IMR-90 (cell line): Measurements from ENCODE around the gene PIGW. TPM values are rescaled to one million over a fixed set of nuclear protein-coding genes. Genes with fewer than 3 reads are reported as not detected.
A peak's percentile ranks its signal among the peaks of the same experiment; 100 is the strongest.

Source experiments
- ATAC-seq: fragments of 200-7000 bp; cut with Tn5 transposase; 2 replicates; pipeline ENCODE4 v1.9.1; 2020; ENCODE audit warnings: low read depth, mild to moderate bottlenecking, moderate library complexity
- BruUV-seq: library from RNA; stranded (reverse); fragments of 400-500 nt; replicated peaks from 2 replicates; lab custom pipeline; 2021; lab: Mats Ljungman, UMichigan
- CTCF ChIA-PET: fragments of 300-600 bp; formaldehyde crosslinking; extraction: SDS; loops from one replicate; lab custom pipeline; 2021; ENCODE audit warnings: antibody characterized with exemption; lab: Yijun Ruan, JAX
- POLR2A ChIA-PET: fragments of 300-600 bp; sonication (Branson Sonifier 250); formaldehyde crosslinking; loops from one replicate; lab custom pipeline; 2022; ENCODE audit warnings: antibody characterized with exemption; ENCODE audit not compliant: unreplicated experiment; lab: Charles Lee
- DNase-seq: peaks from one replicate; pipeline ENCODE4 v3.0.0; 2013
- H2AFZ ChIP-seq: replicated peaks from 2 replicates; pipeline ENCODE3; 2013; ENCODE audit warnings: low read length, mild to moderate bottlenecking; ENCODE audit not compliant: poor library complexity
- H2AK5ac ChIP-seq: 2 replicates; pipeline ENCODE4 v1.6.1; 2013; ENCODE audit warnings: low read depth, low read length, inconsistent platforms
- H2AK9ac ChIP-seq: replicated peaks from 2 replicates; pipeline ENCODE3; 2013; ENCODE audit warnings: mild to moderate bottlenecking, low read depth, low read length, moderate library complexity; ENCODE audit not compliant: poor library complexity
- H2BK120ac ChIP-seq: 2 replicates; pipeline ENCODE4 v1.6.1; 2013; ENCODE audit warnings: low read depth, low read length, inconsistent platforms
- H2BK15ac ChIP-seq: 3 replicates; pipeline ENCODE4 v1.6.1; 2013; ENCODE audit warnings: low read depth, low read length, inconsistent platforms
- H2BK20ac ChIP-seq: 2 replicates; pipeline ENCODE4 v1.6.1; 2013; ENCODE audit warnings: low read depth, mild to moderate bottlenecking, inconsistent platforms, low read length, moderate library complexity
- H2BK5ac ChIP-seq: 2 replicates; pipeline ENCODE4 v1.6.1; 2013; ENCODE audit warnings: mild to moderate bottlenecking, low read depth, low read length, inconsistent platforms; ENCODE audit not compliant: poor library complexity, severe bottlenecking
- H3K14ac ChIP-seq: replicated peaks from 2 replicates; pipeline ENCODE4 v1.6.1; 2013; ENCODE audit warnings: low read depth, low read length, inconsistent platforms
- H3K18ac ChIP-seq: 2 replicates; pipeline ENCODE4 v1.6.1; 2013; ENCODE audit warnings: low read depth, low read length, control low read depth
- H3K23ac ChIP-seq: 2 replicates; pipeline ENCODE4 v1.6.1; 2013; ENCODE audit warnings: low read depth, low read length, inconsistent platforms
- H3K27ac ChIP-seq: 2 replicates; pipeline ENCODE4 v1.5.1; 2013; ENCODE audit warnings: mild to moderate bottlenecking, control low read depth, low read length; ENCODE audit not compliant: insufficient read depth
- H3K27me3 ChIP-seq: 2 replicates; pipeline ENCODE4 v1.6.1; 2013; ENCODE audit warnings: low read length; ENCODE audit not compliant: control insufficient read depth, insufficient read depth
- H3K36me3 ChIP-seq: 2 replicates; pipeline ENCODE4 v1.6.1; 2013; ENCODE audit warnings: low read length, mixed read lengths; ENCODE audit not compliant: control insufficient read depth, insufficient read depth
- H3K4ac ChIP-seq: 2 replicates; pipeline ENCODE4 v1.6.1; 2013; ENCODE audit warnings: low read depth, low read length, inconsistent platforms
- H3K4me1 ChIP-seq: 2 replicates; pipeline ENCODE4 v1.6.1; 2013; ENCODE audit warnings: low read length, mixed read lengths; ENCODE audit not compliant: control insufficient read depth, insufficient read depth
- H3K4me2 ChIP-seq: 2 replicates; pipeline ENCODE4 v1.6.1; 2013; ENCODE audit warnings: low read depth, mild to moderate bottlenecking, control low read depth, low read length, moderate library complexity
- H3K4me3 ChIP-seq: 2 replicates; pipeline ENCODE4 v1.5.1; 2013; ENCODE audit warnings: low read depth, mild to moderate bottlenecking, control low read depth, low read length, moderate library complexity; ENCODE audit not compliant: insufficient read depth
- H3K56ac ChIP-seq: 2 replicates; pipeline ENCODE4 v1.6.1; 2013; ENCODE audit warnings: low read length, inconsistent platforms; ENCODE audit not compliant: insufficient read depth; ENCODE audit errors: extremely low read depth
- H3K79me1 ChIP-seq, 2 experiments: 2 replicates each; pipeline ENCODE4 v1.6.1; 2013; ENCODE audit warnings: low read length in 2 of 2, inconsistent platforms in 1 of 2, low read depth in 1 of 2
- H3K9ac ChIP-seq: 2 replicates; pipeline ENCODE4 v1.6.1; 2013; ENCODE audit warnings: low read depth, low read length, control low read depth
- H3K9me1 ChIP-seq: 2 replicates; pipeline ENCODE4 v1.6.1; 2013; ENCODE audit warnings: low read length, inconsistent platforms; ENCODE audit not compliant: insufficient read depth
- H3K9me3 ChIP-seq: 2 replicates; pipeline ENCODE4 v1.6.1; 2013; ENCODE audit warnings: low read length; ENCODE audit not compliant: control insufficient read depth, insufficient read depth
- H4K20me1 ChIP-seq: 2 replicates; pipeline ENCODE4 v1.6.1; 2013; ENCODE audit warnings: low read length, inconsistent platforms; ENCODE audit not compliant: insufficient read depth
- H4K5ac ChIP-seq: 2 replicates; pipeline ENCODE4 v1.6.1; 2013; ENCODE audit warnings: mild to moderate bottlenecking, low read depth, low read length, control low read depth
- H4K8ac ChIP-seq, 2 experiments: 2 replicates each; pipeline ENCODE4 v1.6.1; 2013; ENCODE audit warnings: low read depth in 2 of 2, low read length in 2 of 2, control low read depth in 1 of 2, inconsistent platforms in 1 of 2
- H4K91ac ChIP-seq: 2 replicates; pipeline ENCODE4 v1.6.1; 2013; ENCODE audit warnings: low read depth, low read length, inconsistent platforms; ENCODE audit not compliant: insufficient read depth
- BHLHE40 ChIP-seq: fragments of 150-350 bp; IDR thresholded peaks from 2 replicates; pipeline ENCODE4 v1.6.1; 2016; ENCODE audit warnings: mild to moderate bottlenecking, low read depth, low read length
- CTCF ChIP-seq: conservative IDR thresholded peaks from 2 replicates; pipeline ENCODE4 v1.5.1; 2012; ENCODE audit warnings: mild to moderate bottlenecking, low read depth, low read length, improper control_type of control experiment
- FOS ChIP-seq: fragments of 150-350 bp; IDR thresholded peaks from 2 replicates; pipeline ENCODE4 v1.6.1; 2016; ENCODE audit warnings: low read depth, low read length
- MXI1 ChIP-seq: IDR thresholded peaks from 2 replicates; pipeline ENCODE4 v1.6.1; 2012; ENCODE audit warnings: low read depth, mild to moderate bottlenecking, low read length, moderate library complexity, borderline replicate concordance
- NFE2L2 ChIP-seq: fragments of 150-350 bp; IDR thresholded peaks from 2 replicates; pipeline ENCODE4 v1.6.1; 2016; ENCODE audit warnings: low read depth, mild to moderate bottlenecking, low read length
- POLR2A ChIP-seq: IDR thresholded peaks from 2 replicates; pipeline ENCODE4 v1.6.1; 2012; ENCODE audit warnings: mild to moderate bottlenecking, low read depth, low read length
- RAD21 ChIP-seq: IDR thresholded peaks from 2 replicates; pipeline ENCODE4 v1.6.1; 2012; ENCODE audit warnings: low read length, improper control_type of control experiment
- whole genome bisulfite sequencing, 2 experiments: methylation state at CpG; one replicate each; pipeline versions ENCODE4 v1.1.5 to v1.1.7; 2013; ENCODE audit warnings: missing lambda C conversion rate in 2 of 2; ENCODE audit not compliant: insufficient read length in 1 of 2; ENCODE audit errors: extremely low coverage in 2 of 2; 5-methylcytosine and 5-hydroxymethylcytosine counted together
- dilution Hi-C: fragments of 300-500 bp; cut with HindIII; formaldehyde crosslinking; loops from one replicate; pipeline ENCODE4 v1.14.3; 2018; ENCODE audit warnings: low sequenced_read_pairs; ENCODE audit not compliant: unreplicated experiment
- in situ Hi-C: fragments of 300-500 bp; cut with MboI; formaldehyde crosslinking; loops from 3 replicates; pipeline ENCODE4 v1.14.3; 2019; ENCODE audit warnings: low sequenced_read_pairs, inconsistent platforms, mixed read lengths
- intact Hi-C: fragments of 100-400 bp; cut with micrococcal nuclease; formaldehyde crosslinking; loops from 2 replicates; pipeline ENCODE4 v1.10.0; 2022
- polyA plus RNA-seq, 3 experiments: library from polyadenylated mRNA; depleted of rRNA; stranded (reverse); fragments of >200 nt; gene quantifications; 2 replicates each; pipeline ENCODE4 v1.2.3, GENCODE V29; 2012; ENCODE audit warnings: low replicate concordance in 1 of 3
- total RNA-seq: library from RNA; depleted of rRNA; stranded (reverse); fragments of >200 nt; gene quantifications from 2 replicates; pipeline ENCODE4 v1.2.3, GENCODE V29; 2012

PIGW gene
- total and polyA plus RNA-seq, 2 of the 4 experiments (the other 2 are of a cell fraction), result 4.5 to 5.5 TPM

- DNase-seq (no peak), ATAC-seq (peak; percentile 52)
- Histone ChIP-seq H3K27ac (peak overlapping the region; percentile 98), H3K79me1 (peaks cover 13 to 31% of the 10 kb centered on the region in 2 experiments; a peak in 3 of 4 replicates), H2AK9ac (peak overlapping the region; percentile 98), H3K14ac (peak overlapping the region; percentile 91), H4K20me1 (peaks cover 46% of the 10 kb centered on the region), H3K56ac (peak overlapping the region; percentile 92; the same call in 1 of the 2 replicates), H3K9me1 (no peaks in the 10 kb centered on the region), H3K4ac (peak overlapping the region; percentile 98), H2BK120ac (no peak overlapping the region), H4K8ac (peak overlapping the region; percentile 77 to 93), H3K4me3 (peak overlapping the region; percentile 97), H3K4me1 (no peaks in the 10 kb centered on the region; the same call in 1 of the 2 replicates), H2BK5ac (peak overlapping the region; percentile 94), H2BK20ac (no peak overlapping the region), H3K27me3 (no peaks in the 10 kb centered on the region), H3K4me2 (peak overlapping the region; percentile 67), H2AFZ (peak overlapping the region; percentile 99), H3K36me3 (peaks cover 3% of the 10 kb centered on the region; the same call in 1 of the 2 replicates), H4K91ac (peak overlapping the region; percentile 97), H2AK5ac (peak overlapping the region; percentile 88), H3K9ac (peak overlapping the region; percentile 96), H2BK15ac (no peak overlapping the region), H3K23ac (peak overlapping the region; percentile 91; the same call in 1 of the 2 replicates), H3K18ac (peak overlapping the region; percentile 95), H4K5ac (peak overlapping the region; percentile 80), H3K9me3 (no peaks in the 10 kb centered on the region)
- WGBS, 2 experiments, result 0% methylated on average over 4 of the region's 38 CpGs; no CpG with 5 or more reads in 1 of the 2 experiments
- BruUV-seq, result no TSS peak
- TF ChIP-seq MXI1 (0 out of 2 replicates have a peak, but pooled peaks have one; percentile 3), BHLHE40 (no peak), RAD21 (no peak), CTCF (no peak), NFE2L2 (no peak), POLR2A (peak; percentile 24; the same call in 1 of the 2 replicates), FOS (no peak)
- dilution Hi-C loops, result no loop called here
- in situ Hi-C loops, result no loop called here
- intact Hi-C loops, result no loop called here
- ChIA-PET POLR2A (interaction anchor here (0.5 to 0.8 kb wide), 4 partner anchors 23 to 428 kb away, joined by 3 to 9 read pairs (median 4); no protein-coding TSS in a partner anchor), CTCF (no interaction called here)
Measured at GRCh38 chr17:36545077-36545464, 10.3 kb downstream of the PIGW start.
